ENCODE measurements around the gene CARD14. TPM values are rescaled to one million over a fixed set of nuclear protein-coding genes. Genes with fewer than 3 reads are reported as not detected.

CARD14 gene
- total RNA-seq, 1 experiment from 2014 or later, result 0.24 TPM

DNA sequence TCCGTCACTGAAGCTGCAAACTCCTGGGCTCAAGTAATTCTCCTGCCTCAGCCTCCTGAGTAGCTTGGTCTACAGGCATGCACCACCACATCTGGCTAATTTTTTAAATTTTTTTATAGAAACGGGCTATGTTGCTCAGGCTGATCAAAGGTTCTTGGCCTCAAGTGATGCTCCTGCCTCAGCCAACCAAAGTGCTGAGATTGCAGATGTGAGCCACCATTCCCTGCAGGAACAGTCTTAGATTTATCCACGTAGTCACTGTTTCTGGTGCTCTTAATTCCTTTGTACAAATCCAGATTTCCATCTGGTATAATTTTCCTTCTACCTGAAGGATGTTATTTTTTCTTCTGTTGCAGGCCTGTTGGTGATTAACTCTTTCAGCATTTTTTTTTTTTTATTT, 63.4 kb downstream of the CARD14 start:
- H3K27me3 Mint-ChIP-seq (ENCODE audit: low read depth), result no peaks in the 10 kb centered on the region
- TF ChIP-seq CTCF (conservative IDR thresholded peaks at IDR 0.05), result no peak

More for the DNA sequence above, 63.4 kb downstream of the CARD14 start:
- Histone ChIP-seq H3K4ac (ENCODE audit: low read depth, low read length) (no peak overlapping the region), H3K18ac (ENCODE audit: insufficient read length, low read depth, low read length) (no peak overlapping the region), H3K9ac (ENCODE audit: extremely low read depth, insufficient read length, low read length) (no peak overlapping the region), H3K27me3 (ENCODE audit: insufficient read depth, low read length) (no peaks in the 10 kb centered on the region), H3K56ac (ENCODE audit: insufficient read length, low read depth, low read length) (no peak overlapping the region), H3K27ac (ENCODE audit: insufficient read length, low read depth, low read length) (no peak overlapping the region), H2BK5ac (ENCODE audit: insufficient read length, low read length) (no peak overlapping the region), H4K8ac (replicated peaks; ENCODE audit: insufficient read length, low read depth, low read length) (no peak overlapping the region), H2BK12ac (ENCODE audit: insufficient read length, low read depth, low read length) (no peak overlapping the region), H3K14ac (ENCODE audit: insufficient read depth, low read length) (no peak overlapping the region), H3K79me1 (ENCODE audit: insufficient read depth, low read depth, low read length, poor library complexity, severe bottlenecking) (no peaks in the 10 kb centered on the region), H2BK15ac (ENCODE audit: low read depth, low read length) (no peak overlapping the region), H4K20me1 (ENCODE audit: control insufficient read depth, insufficient read depth, insufficient read length) (no peaks in the 10 kb centered on the region), H2AFZ (ENCODE audit: low read length) (no peak overlapping the region), H3K9me3 (ENCODE audit: control insufficient read depth, low read depth, low read length) (peaks cover 4% of the 10 kb centered on the region), H2AK5ac (ENCODE audit: insufficient read length, low read length) (no peak overlapping the region), H3T11ph (ENCODE audit: low read length) (no peak overlapping the region), H2BK20ac (ENCODE audit: low read depth, low read length, poor library complexity, severe bottlenecking) (no peak overlapping the region), H4K91ac (ENCODE audit: insufficient read length, low read depth, low read length) (no peak overlapping the region), H3K23ac (ENCODE audit: insufficient read length, low read depth, low read length) (no peak overlapping the region), H4K5ac (ENCODE audit: insufficient read length, low read depth, low read length) (no peak overlapping the region), H3K23me2 (ENCODE audit: insufficient read length, low read depth, low read length, poor library complexity, severe bottlenecking) (no peaks in the 10 kb centered on the region), H2BK120ac (ENCODE audit: low read depth, low read length, poor library complexity, severe bottlenecking) (no peak overlapping the region), H3K79me2 (ENCODE audit: insufficient read depth, low read length) (no peaks in the 10 kb centered on the region), H3K4me1 (ENCODE audit: insufficient read depth, low read length) (no peaks in the 10 kb centered on the region), H3K4me2 (ENCODE audit: insufficient read depth, insufficient read length, low read length) (no peak overlapping the region)
- WGBS (ENCODE audit: extremely low coverage, insufficient read length, low lambda C conversion rate), result no CpG with 5 or more reads among the region's 3 CpGs
- Mint-ChIP-seq H3K9me3 (peaks cover 13 to 21% of the 10 kb centered on the region in 2 experiments), H3K4me1 (no peaks in the 10 kb centered on the region), H3K36me3 (ENCODE audit: insufficient read depth in 1 of 3, low read depth in 3 of 3) (peaks cover 30 to 58% (median 56%) of the 10 kb centered on the region in 3 experiments), H3K4me3 (no peak overlapping the region), H3K27ac (no peak overlapping the region)
- DNase-seq, result no peak
